Stimulated activated naive CD8-positive, alpha-beta T cell treated with anti-CD3 and anti-CD28 coated beads, Interleukin-15, Interleukin-2, amounts not matched to agents 100 ng/mL and 50 ng/mL, for 24 hours (primary cell): Measurements from ENCODE around the gene TMEM45B.
"Not testable (repeated sequence)": the region's sequence is repeated elsewhere in the genome, so short reads cannot be mapped to it uniquely, and the experiment has no call there.

ENCODE experiments used
- H3K27ac Mint-ChIP-seq: one replicate; pipeline ENCODE4 v1.8.0; 2021; ENCODE audit warnings: mild to moderate bottlenecking, mixed read lengths
- H3K27me3 Mint-ChIP-seq: one replicate; pipeline ENCODE4 v1.8.0; 2021; ENCODE audit warnings: mixed read lengths
- H3K36me3 Mint-ChIP-seq: one replicate; pipeline ENCODE4 v1.8.0; 2021; ENCODE audit warnings: low read depth, mixed read lengths
- H3K4me1 Mint-ChIP-seq: one replicate; pipeline ENCODE4 v1.8.0; 2021; ENCODE audit warnings: low read depth, mixed read lengths
- H3K4me3 Mint-ChIP-seq: one replicate; pipeline ENCODE4 v1.8.0; 2021; ENCODE audit warnings: mild to moderate bottlenecking, mixed read lengths
- H3K9me3 Mint-ChIP-seq: one replicate; pipeline ENCODE4 v1.8.0; 2021; ENCODE audit warnings: mixed read lengths

The TMEM45B gene

GRCh38 chr11:129825380-129825779 is 9.7 kb downstream of the TMEM45B start:
- Mint-ChIP-seq H3K36me3 (peaks cover 4% of the 10 kb centered on the region), H3K9me3 (no peaks in the 10 kb centered on the region), H3K4me3 (no peak overlapping the region), H3K27ac (no peak overlapping the region), H3K27me3 (no peaks in the 10 kb centered on the region), H3K4me1 (peaks cover 12% of the 10 kb centered on the region)

GRCh38 chr11:129828301-129828836 is 12.7 kb downstream of the TMEM45B start:
- H3K27me3 Mint-ChIP-seq: no peaks in the 10 kb centered on the region
- H3K4me1 Mint-ChIP-seq: peaks cover 16% of the 10 kb centered on the region
- H3K27ac Mint-ChIP-seq: no peak overlapping the region
- H3K9me3 Mint-ChIP-seq: no peaks in the 10 kb centered on the region
- H3K36me3 Mint-ChIP-seq: peaks cover 4% of the 10 kb centered on the region
- no peak overlapping the region for H3K4me3 Mint-ChIP-seq

- H3K27me3 Mint-ChIP-seq, H3K36me3 Mint-ChIP-seq, H3K9me3 Mint-ChIP-seq, H3K27ac Mint-ChIP-seq, H3K4me3 Mint-ChIP-seq: not testable (repeated sequence)
- H3K4me1 Mint-ChIP-seq: peaks cover 16% of the 10 kb centered on the region
Observed at GRCh38 chr11:129829497-129829896, 13.8 kb downstream of the TMEM45B start.

- not testable (repeated sequence) for H3K27me3 Mint-ChIP-seq, H3K27ac Mint-ChIP-seq, H3K4me3 Mint-ChIP-seq, H3K9me3 Mint-ChIP-seq, H3K36me3 Mint-ChIP-seq
- peaks cover 18% of the 10 kb centered on the region for H3K4me1 Mint-ChIP-seq
Observed at GRCh38 chr11:129831227-129831626, 15.6 kb downstream of the TMEM45B start.

DNA sequence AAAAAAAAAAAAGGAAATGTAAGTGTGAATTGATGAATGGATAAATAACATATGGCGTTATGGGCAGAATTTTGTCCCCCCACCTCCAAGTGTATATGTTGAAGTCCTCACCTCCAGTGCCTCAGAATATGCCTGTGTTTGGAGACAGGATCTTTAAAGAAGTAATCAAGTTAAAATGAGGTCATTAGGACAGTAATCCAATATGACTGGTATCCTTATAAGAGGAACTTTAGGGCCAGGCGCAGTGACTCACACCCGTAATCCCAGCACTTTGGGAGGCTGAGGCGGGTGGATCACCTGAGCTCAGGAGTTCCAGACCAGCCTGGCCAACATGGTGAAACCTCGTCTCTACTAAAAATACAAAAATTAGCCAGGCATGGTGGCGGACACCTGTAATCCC is 17.6 kb downstream of the TMEM45B start:
- H3K27me3 Mint-ChIP-seq, H3K36me3 Mint-ChIP-seq, H3K4me3 Mint-ChIP-seq, H3K27ac Mint-ChIP-seq, H3K9me3 Mint-ChIP-seq: not testable (repeated sequence)
- peaks cover 15% of the 10 kb centered on the region for H3K4me1 Mint-ChIP-seq

- H3K9me3 Mint-ChIP-seq, H3K36me3 Mint-ChIP-seq, H3K27ac Mint-ChIP-seq, H3K4me3 Mint-ChIP-seq, H3K27me3 Mint-ChIP-seq: not testable (repeated sequence)
- H3K4me1 Mint-ChIP-seq: peaks cover 18% of the 10 kb centered on the region
Observed at GRCh38 chr11:129836423-129836891, 20.8 kb downstream of the TMEM45B start.

DNA sequence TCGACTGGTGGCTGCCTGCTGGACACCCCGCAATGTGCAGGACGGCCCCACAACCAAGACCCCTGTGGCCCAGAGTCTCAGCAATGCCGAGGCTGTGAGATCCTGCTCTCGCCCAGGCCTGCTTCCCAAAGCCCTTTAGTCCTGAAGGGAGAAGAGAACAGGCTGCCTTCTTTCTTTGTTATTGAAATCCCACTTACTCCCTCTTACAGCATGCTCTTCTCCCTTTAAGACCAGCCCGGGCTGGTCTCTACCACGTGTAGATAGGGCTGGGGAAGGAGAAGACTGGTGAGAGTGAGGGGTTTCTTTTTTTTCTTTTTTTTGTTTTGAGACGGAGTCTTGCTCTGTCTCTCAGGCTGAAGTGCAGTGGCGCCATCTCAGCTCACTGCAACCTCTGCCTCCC is 21.3 kb downstream of the TMEM45B start:
- Mint-ChIP-seq H3K27me3 (no peaks in the 10 kb centered on the region), H3K4me3 (no peak overlapping the region), H3K4me1 (peaks cover 23% of the 10 kb centered on the region), H3K9me3 (peaks cover 3% of the 10 kb centered on the region), H3K36me3 (no peaks in the 10 kb centered on the region), H3K27ac (no peak overlapping the region)

- H3K4me3 Mint-ChIP-seq: no peak overlapping the region
- no peak overlapping the region for H3K27ac Mint-ChIP-seq
- peaks cover 4% of the 10 kb centered on the region for H3K9me3 Mint-ChIP-seq
- peaks cover 30% of the 10 kb centered on the region for H3K4me1 Mint-ChIP-seq
- H3K27me3 Mint-ChIP-seq: no peaks in the 10 kb centered on the region
- H3K36me3 Mint-ChIP-seq: no peaks in the 10 kb centered on the region
Observed at GRCh38 chr11:129840236-129840635, 24.6 kb downstream of the TMEM45B start.

- Mint-ChIP-seq H3K36me3 (no peaks in the 10 kb centered on the region), H3K27me3 (no peaks in the 10 kb centered on the region), H3K9me3 (peaks cover 4% of the 10 kb centered on the region)
Observed at GRCh38 chr11:129842138-129842537, 26.5 kb downstream of the TMEM45B start.

GRCh38 chr11:129846508-129847335 is 31.1 kb downstream of the TMEM45B start:
- H3K4me1 Mint-ChIP-seq: peaks cover 19% of the 10 kb centered on the region
- H3K27ac Mint-ChIP-seq: no peak overlapping the region
- no peaks in the 10 kb centered on the region for H3K27me3 Mint-ChIP-seq
- no peak overlapping the region for H3K4me3 Mint-ChIP-seq
- peaks cover 4% of the 10 kb centered on the region for H3K9me3 Mint-ChIP-seq
- no peaks in the 10 kb centered on the region for H3K36me3 Mint-ChIP-seq

More at GRCh38 chr11:129842138-129842537, 26.5 kb downstream of the TMEM45B start:
- no peak overlapping the region for H3K4me3 Mint-ChIP-seq
- H3K4me1 Mint-ChIP-seq: peaks cover 33% of the 10 kb centered on the region
- no peak overlapping the region for H3K27ac Mint-ChIP-seq

GRCh38 chr11:129847361-129847760 is 31.7 kb downstream of the TMEM45B start:
- H3K4me1 Mint-ChIP-seq: peaks cover 13% of the 10 kb centered on the region
- H3K4me3 Mint-ChIP-seq, H3K27me3 Mint-ChIP-seq, H3K9me3 Mint-ChIP-seq, H3K27ac Mint-ChIP-seq, H3K36me3 Mint-ChIP-seq: not testable (repeated sequence)

- Mint-ChIP-seq H3K36me3 (no peaks in the 10 kb centered on the region), H3K27ac (no peak overlapping the region), H3K4me3 (no peak overlapping the region), H3K9me3 (no peaks in the 10 kb centered on the region), H3K4me1 (peaks cover 24% of the 10 kb centered on the region), H3K27me3 (no peaks in the 10 kb centered on the region)
Observed at GRCh38 chr11:129849447-129850130, 33.9 kb downstream of the TMEM45B start.

DNA sequence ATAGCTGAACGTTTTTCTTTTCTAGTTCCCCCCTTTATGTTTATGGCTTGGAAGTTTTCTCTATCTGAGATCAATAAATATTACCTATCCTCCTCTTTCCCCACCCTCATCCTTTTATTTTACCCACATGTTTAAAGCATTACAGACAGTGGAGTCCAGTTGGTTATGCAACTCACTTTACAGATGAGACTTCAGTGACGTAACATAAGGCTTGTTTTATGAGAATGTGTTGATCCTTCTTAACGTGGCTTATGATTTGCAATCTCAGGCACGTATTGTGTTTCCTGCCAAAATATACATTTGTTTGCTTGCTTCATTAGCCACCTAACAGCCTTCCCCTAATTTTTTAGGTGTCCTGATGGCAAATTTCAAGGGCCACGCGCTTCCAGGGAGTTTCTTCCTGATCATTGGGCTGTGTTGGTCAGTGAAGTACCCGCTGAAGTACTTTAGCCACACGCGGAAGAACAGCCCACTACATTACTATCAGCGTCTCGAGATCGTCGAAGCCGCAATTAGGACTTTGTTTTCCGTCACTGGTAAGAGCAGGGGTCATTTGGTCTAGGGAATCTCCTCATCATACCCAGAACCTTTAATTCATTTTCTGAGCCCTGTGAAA is 36.6 kb downstream of the TMEM45B start:
- no peaks in the 10 kb centered on the region for H3K36me3 Mint-ChIP-seq
- no peaks in the 10 kb centered on the region for H3K27me3 Mint-ChIP-seq
- H3K9me3 Mint-ChIP-seq: no peaks in the 10 kb centered on the region
- no peak overlapping the region for H3K27ac Mint-ChIP-seq
- no peak overlapping the region for H3K4me3 Mint-ChIP-seq
- H3K4me1 Mint-ChIP-seq: peaks cover 26% of the 10 kb centered on the region

DNA sequence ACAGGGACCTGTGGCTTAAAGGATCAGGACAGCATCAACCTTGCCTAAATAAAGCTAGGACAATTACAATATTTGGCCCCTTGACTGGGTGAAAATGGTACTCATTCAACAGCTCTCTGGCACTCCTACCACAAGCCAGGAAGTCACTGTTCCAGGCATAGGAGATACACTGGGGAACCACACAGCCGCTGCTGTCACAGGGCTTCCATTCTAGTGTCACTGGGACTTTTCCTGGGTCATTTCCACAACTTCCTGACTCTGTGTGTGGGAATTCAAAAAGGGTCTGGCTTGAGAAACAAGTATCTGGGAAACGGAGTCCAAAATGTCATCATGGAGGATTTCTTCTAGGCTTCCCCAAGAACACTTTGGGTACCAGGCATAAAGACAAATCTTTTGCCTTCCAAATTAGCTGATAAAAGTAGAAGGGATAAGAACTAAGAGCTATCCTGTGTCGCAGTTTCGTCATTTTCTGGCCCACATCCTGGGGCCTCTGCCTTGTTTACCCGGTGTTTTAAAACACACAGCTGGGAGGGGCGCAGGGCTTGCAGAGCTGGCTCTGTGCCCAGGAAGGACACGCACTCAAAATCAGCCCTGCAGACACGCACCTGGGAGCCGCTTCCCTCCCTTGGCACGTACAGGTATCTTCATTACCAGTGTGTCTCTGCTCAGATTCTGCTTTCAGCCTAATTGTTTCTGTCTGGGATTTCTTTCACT is 38.0 kb downstream of the TMEM45B start:
- Mint-ChIP-seq H3K4me1 (peaks cover 26% of the 10 kb centered on the region), H3K27me3 (no peaks in the 10 kb centered on the region), H3K9me3 (no peaks in the 10 kb centered on the region), H3K27ac (no peak overlapping the region), H3K4me3 (no peak overlapping the region), H3K36me3 (peaks cover 7% of the 10 kb centered on the region)
